NCI-H2196 treated with DMSO at 0.1 percent for 48 hours (cell line): ENCODE data around the gene MIER2.
"Not testable (repeated sequence)": the region's sequence is repeated elsewhere in the genome, so short reads cannot be mapped to it uniquely, and the experiment has no call there.

ENCODE experiments used
- DNase-seq: peaks from one replicate; lab custom pipeline; 2025; ENCODE audit not compliant: unreplicated experiment; lab: John Stamatoyannopoulos, UW

Gene MIER2

DNA sequence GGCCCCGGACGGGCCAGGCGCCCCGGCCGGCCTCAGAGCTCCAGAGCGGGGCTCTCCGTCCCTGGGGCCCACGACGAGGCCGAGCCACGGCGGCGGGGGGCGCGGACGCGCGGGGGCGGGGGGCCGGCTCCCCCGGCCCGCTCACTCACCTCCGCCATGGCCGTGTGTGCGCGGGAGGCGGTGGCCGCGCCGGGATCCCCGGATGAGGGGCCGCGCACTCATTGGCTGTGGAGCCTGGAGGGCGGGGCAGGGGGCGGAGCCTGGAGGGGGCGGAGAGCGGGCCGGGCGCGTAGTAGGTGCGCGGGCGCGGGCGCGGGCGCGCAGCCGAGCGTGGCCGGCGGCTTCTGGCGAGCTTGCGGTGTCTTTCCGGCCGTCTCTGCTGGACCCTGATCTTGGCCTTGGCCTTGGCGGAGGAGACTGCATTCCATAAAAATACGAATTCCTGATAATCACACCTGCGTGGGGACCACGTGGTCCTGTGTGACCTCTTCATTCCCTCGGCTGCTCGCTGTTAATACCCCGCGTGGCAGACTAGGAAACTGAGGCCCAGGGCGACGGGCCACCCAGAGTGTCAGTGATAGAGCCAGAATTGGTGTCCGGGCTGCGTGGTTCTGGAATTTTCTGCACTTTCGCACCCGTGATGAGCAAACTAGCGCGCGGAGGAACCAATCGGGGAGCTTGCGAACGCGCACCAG lies at the start of gene MIER2:
Gene MIER2, minus strand, starts transcription at position 172 of the 695 bp plus-strand sequence. Its CDS starts 14 bp downstream, at position 158.
- peak; percentile 47 for DNase-seq

DNA sequence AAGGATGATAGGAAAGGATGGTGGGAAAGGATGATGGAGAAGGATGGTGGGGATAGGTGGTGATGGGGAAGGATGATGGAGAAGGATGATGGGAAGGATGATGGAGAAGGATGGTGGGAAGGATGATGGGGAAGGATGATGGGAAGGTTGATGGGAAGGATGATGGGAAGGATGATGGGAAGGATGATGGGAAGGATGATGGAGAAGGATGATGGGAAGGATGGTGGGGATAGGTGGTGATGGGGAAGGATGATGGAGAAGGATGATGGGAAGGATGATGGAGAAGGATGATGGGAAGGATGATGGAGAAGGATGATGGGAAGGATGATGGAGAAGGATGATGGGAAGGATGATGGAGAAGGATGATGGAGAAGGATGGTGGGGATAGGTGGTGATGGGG lies 49.0 kb upstream of the MIER2 start:
- not testable (repeated sequence) for DNase-seq

DNA sequence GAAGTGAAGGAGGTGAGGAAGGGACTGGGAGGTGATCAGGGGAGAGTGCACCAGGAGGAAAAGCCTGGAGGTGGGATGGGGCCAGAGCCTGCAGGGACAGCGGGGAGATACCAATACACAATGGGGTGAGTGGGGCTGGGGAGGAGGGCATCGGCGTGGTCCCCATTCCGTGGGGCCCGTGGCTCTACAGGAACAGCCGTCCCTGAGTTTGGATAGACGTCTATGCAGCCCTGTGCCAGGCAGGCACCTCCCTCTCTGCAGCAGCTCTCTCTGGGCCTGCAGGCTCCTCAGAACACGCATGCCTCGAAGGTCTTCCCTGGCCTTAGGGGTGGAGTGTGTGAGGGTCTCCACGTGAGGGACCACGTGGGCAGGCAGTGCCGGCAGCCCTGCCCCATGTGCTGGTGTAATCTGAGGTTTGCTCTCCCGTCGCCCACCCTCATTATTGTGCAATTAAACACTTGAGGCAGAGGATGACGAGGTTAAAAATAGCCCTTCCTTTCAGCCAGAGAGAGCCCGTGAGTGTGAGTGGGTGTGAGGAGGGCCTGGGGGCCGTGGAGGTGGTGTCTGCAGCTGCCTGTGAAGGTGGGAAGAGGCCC lies 47.9 kb upstream of the MIER2 start:
- DNase-seq, result no peak

- DNase-seq, result no peak
Observed at GRCh38 chr19:391726-392374, 47.3 kb upstream of the MIER2 start.

GRCh38 chr19:391207-391557 lies 46.6 kb upstream of the MIER2 start:
- DNase-seq, result no peak

GRCh38 chr19:390386-391206 lies 46.0 kb upstream of the MIER2 start:
- DNase-seq, result no peak

DNA sequence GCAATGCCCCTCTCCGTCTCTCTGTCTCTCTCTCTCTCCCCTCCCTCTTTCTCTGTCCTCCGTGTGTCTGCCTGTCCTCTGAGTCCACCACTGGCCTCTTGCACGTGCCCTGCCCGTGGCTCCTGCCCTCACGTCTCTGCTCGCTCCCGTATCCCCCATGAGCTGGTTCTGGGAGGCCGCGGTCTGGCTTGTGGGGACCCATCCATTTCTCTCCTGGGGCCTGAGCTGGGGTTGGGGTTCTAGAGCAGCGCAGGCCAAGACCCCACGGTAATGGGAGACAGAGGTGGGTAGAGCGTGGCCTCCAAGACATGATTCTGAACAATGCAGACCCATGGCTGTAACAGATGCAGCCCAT lies 45.3 kb upstream of the MIER2 start:
- no peak for DNase-seq

GRCh38 chr19:389255-389934 lies 44.8 kb upstream of the MIER2 start:
- DNase-seq, result no peak

DNA sequence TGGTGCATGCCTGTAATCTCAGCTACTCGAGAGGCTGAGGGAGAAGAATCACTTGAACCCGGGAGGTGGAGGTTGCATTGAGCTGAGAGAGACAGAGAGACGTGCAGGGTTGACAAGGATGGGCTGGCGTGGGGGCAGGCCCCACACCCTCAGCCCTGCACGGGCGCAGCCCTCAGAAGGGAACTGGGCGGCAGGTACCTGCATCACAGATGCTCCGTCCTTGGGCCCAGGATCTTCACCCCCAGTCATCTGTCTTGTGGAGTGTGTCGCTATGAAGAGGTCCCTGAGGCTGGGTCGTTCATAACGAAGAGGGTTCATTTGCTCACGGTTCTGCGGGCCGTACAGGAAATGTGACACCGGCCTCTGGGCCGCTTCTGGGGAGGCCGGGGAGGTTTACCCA lies 44.1 kb upstream of the MIER2 start:
- no peak for DNase-seq

DNA sequence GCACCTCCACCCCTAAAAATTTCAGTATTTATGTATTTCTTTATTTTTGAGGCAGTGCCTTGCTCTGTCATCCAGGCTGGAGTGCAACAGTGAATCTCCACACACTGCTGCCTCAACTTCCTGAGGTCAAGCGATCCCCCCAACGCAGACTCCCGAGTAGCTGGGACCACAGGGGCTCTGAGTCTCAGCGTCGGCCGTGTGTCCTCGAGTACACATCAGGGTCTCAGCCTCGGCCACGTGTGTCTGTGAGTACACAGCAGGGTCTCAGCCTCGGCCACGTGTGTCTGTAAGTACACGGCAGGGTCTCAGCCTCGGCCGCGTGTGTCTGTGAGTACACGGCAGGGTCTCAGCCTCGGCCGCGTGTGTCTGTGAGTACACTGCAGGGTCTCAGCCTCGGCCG lies 43.2 kb upstream of the MIER2 start:
- no peak for DNase-seq

- not testable (repeated sequence) for DNase-seq
Observed at GRCh38 chr19:386632-387301, 42.2 kb upstream of the MIER2 start.

GRCh38 chr19:386189-386588 lies 41.6 kb upstream of the MIER2 start:
- not testable (repeated sequence) for DNase-seq

- no peak for DNase-seq
Observed at GRCh38 chr19:384799-385169, 40.2 kb upstream of the MIER2 start.

DNA sequence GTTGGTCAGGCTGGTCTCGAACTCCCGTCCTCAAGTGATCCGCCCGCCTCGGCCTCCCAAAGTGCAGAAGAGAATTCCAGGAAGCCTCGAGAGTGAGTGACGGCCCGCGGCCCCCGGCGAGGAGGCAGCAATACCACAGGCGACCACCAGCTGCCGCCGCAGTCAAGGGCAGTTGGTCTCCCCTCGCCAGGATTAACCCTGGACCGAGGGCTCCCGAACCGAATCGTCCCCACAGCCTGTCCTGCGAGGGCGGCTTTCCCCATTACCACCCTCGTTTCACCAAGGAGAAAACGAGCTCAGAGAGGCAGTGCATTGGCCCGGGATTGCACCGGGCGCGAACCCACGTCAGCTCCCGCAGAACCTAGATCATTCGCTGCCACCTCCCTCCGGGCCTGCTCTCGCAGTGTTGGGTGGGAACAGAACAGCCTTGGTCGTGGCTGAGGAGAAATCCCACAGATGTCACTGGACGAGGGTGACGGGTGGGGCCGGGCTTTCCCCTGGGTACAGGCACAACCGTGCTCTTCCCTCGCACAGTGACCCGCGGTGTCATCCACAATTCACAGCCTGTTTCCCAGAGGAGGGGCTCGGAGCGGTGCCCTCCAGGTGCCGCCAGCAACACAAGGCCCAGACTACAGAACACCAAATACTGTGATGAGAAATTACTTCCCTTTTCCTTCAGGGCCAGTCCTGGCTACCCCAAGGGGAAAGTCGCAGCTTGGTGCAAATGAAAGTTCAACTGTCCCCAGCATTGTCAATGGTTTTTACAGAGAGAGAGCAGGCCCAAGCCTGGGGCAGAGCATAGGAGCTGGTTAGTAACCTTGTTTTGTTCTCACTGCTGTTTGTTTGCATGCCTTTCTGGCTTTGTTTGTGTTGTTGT lies 39.6 kb upstream of the MIER2 start:
- DNase-seq, result no peak

GRCh38 chr19:383040-383439 lies 38.4 kb upstream of the MIER2 start:
- no peak for DNase-seq

DNA sequence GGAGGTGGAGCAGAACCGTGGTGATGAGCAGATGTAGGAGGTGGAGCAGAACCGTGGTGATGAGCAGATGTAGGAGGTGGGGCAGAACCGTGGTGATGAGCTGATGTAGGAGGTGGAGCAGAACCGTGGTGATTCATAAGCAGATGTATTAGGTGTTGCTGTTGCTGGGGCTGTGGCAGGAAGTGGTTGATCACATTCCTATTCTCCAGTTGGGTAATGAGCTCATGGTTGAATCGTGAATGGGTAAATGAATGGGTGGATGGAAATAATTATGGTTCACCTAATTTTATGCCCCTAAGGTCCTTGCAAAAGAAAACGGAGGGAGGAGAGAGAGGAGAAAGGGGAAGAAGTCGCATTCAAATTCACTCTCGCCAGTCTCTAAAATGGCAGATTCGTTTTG lies 38.0 kb upstream of the MIER2 start:
- peak; percentile 90 for DNase-seq

DNA sequence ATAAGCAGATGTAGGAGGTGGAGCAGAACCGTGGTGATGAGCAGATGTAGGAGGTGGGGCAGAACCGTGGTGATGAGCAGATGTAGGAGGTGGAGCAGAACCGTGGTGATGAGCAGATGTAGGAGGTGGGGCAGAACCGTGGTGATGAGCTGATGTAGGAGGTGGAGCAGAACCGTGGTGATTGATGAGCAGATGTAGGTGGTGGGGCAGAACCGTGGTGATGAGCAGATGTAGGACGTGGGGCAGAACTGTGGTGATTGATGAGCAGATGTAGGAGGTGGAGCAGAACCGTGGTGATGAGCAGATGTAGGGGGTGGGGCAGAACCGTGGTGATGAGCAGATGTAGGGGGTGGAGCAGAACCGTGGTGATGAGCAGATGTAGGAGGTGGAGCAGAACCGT lies 37.3 kb upstream of the MIER2 start:
- DNase-seq, result not testable (repeated sequence)

DNA sequence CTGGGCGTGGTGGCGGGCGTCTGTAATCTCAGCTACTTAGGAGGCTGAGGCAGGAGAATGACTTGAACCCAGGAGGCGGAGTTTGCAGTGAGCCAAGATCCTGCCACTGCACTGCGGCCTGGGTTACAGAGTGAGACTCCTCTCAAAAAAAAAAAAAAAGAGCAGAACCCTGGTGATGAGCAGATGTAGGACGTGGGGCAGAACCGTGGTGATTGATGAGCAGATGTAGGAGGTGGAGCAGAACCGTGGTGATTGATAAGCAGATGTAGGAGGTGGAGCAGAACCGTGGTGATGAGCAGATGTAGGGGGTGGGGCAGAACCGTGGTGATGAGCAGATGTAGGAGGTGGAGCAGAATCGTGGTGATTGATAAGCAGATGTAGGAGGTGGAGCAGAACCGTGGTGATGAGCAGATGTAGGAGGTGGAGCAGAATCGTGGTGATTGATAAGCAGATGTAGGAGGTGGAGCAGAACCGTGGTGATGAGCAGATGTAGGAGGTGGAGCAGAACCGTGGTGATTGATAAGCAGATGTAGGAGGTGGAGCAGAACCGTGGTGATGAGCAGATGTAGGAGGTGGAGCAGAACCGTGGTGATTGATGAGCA lies 36.1 kb upstream of the MIER2 start:
- DNase-seq, result not testable (repeated sequence)

- no peak for DNase-seq
Observed at GRCh38 chr19:379796-380195, 35.2 kb upstream of the MIER2 start.
